Measurements from ENCODE around the gene MAMSTR. TPM values are rescaled to one million over a fixed set of nuclear protein-coding genes. Genes with fewer than 3 reads are reported as not detected.
"Not testable (repeated sequence)": the region's sequence is repeated elsewhere in the genome, so short reads cannot be mapped to it uniquely, and the experiment has no call there.

MAMSTR gene
- total and polyA plus RNA-seq, 2 donors (not counting 1 experiment from before 2014, with no cell fraction given): 0.84 to 0.99 TPM

DNA sequence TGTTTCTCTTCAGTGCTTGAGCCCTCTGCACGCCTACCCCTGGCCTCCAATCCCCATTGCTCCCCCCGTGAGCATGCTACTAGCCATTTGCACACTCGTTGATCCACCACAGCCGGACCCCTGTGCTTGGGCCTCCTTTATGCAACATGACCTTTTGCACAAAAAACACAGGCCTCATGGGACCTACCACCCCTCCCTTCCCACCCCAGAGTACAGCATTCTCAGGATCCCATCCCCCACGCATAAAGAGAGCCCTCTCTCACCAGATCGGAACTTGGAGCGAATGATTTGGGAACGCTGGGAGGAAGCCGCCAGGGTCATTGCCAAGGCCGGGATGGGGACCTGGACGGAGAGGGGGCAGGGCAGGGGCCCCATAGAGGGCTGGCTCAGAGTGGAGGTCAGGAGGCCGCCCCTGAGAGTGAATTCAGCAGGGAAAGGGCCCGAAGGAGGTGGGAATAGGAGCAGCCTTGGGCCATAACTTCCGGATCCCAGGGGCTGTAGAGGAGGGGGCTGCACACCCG is 754 bp downstream of the MAMSTR start:
- no peak overlapping the region for H2AFZ ChIP-seq (ENCODE audit: low read length)
- H3K36me3 ChIP-seq (ENCODE audit: control insufficient read depth, insufficient read depth, low read length): no peaks in the 10 kb centered on the region
- H3K4me3 ChIP-seq (replicated peaks in 1 of 4; ENCODE audit: control extremely low read depth in 1 of 4, insufficient read depth in 1 of 4, low read depth in 3 of 4, low read length in 4 of 4): no peak overlapping the region
- TF ChIP-seq, protein P1, sequence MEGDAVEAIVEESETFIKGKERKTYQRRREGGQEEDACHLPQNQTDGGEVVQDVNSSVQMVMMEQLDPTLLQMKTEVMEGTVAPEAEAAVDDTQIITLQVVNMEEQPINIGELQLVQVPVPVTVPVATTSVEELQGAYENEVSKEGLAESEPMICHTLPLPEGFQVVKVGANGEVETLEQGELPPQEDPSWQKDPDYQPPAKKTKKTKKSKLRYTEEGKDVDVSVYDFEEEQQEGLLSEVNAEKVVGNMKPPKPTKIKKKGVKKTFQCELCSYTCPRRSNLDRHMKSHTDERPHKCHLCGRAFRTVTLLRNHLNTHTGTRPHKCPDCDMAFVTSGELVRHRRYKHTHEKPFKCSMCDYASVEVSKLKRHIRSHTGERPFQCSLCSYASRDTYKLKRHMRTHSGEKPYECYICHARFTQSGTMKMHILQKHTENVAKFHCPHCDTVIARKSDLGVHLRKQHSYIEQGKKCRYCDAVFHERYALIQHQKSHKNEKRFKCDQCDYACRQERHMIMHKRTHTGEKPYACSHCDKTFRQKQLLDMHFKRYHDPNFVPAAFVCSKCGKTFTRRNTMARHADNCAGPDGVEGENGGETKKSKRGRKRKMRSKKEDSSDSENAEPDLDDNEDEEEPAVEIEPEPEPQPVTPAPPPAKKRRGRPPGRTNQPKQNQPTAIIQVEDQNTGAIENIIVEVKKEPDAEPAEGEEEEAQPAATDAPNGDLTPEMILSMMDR (conservative IDR thresholded peaks at IDR 0.05 in 1 of 2, IDR thresholded peaks at IDR 0.05 in 1 of 2; ENCODE audit: low read depth in 1 of 2, low read length in 2 of 2): no peak
- no peak for TF ChIP-seq EZH2 (IDR thresholded peaks at IDR 0.05; ENCODE audit: low read length, missing control alignments)
- no peak overlapping the region for H3K4me2 ChIP-seq (ENCODE audit: extremely low read depth, insufficient read depth, low read length)
- no peaks in the 10 kb centered on the region for H3K79me2 ChIP-seq (ENCODE audit: control insufficient read depth, insufficient read depth, low read length)
- peaks cover 6% of the 10 kb centered on the region for H3K4me1 ChIP-seq (ENCODE audit: control insufficient read depth, extremely low read depth, insufficient read depth, low read length)
- H3K27me3 ChIP-seq (ENCODE audit: control insufficient read depth, insufficient read depth, low read length): no peaks in the 10 kb centered on the region
- no peak for DNase-seq (ENCODE audit: low read depth in 2 of 2)
- no peaks in the 10 kb centered on the region for H4K20me1 ChIP-seq (ENCODE audit: control insufficient read depth, extremely low read depth, insufficient read depth, low read length)
- H3K27ac ChIP-seq (ENCODE audit: insufficient read depth, low read length): no peak overlapping the region
- no peak overlapping the region for H3K9ac ChIP-seq (ENCODE audit: insufficient read depth, low read length)
- H3K9me3 ChIP-seq (ENCODE audit: control insufficient read depth, insufficient read depth, low read depth, low read length): no peaks in the 10 kb centered on the region

DNA sequence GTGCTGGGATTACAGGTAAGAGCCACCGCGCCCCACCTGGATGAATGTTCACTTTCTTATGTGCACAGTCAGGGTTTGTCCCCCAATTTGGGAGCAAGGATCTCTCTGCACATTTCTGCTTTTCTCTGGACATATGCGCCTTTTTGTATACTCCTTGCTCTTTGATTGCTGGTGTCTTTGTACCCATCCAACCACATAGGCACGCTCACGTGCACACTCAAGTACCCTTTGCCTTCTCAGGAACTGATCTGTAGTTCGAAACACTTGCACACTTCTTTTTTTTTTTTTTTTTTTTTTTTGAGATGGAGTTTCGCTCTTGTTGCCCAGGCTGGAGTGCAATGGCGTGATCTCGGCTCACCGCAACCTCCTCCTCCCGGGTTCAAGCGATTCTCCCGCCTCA is 1.4 kb downstream of the MAMSTR start:
- H3K4me1 ChIP-seq (ENCODE audit: control insufficient read depth, extremely low read depth, insufficient read depth, low read length); H3K4me2 ChIP-seq (ENCODE audit: extremely low read depth, insufficient read depth, low read length); DNase-seq (ENCODE audit: low read depth in 2 of 2); H3K27me3 ChIP-seq (ENCODE audit: control insufficient read depth, insufficient read depth, low read length); H3K4me3 ChIP-seq (replicated peaks in 1 of 4; ENCODE audit: control extremely low read depth in 1 of 4, insufficient read depth in 1 of 4, low read depth in 3 of 4, low read length in 4 of 4); H3K36me3 ChIP-seq (ENCODE audit: control insufficient read depth, insufficient read depth, low read length); H2AFZ ChIP-seq (ENCODE audit: low read length); H3K9me3 ChIP-seq (ENCODE audit: control insufficient read depth, insufficient read depth, low read depth, low read length); H3K9ac ChIP-seq (ENCODE audit: insufficient read depth, low read length); H3K79me2 ChIP-seq (ENCODE audit: control insufficient read depth, insufficient read depth, low read length); H3K27ac ChIP-seq (ENCODE audit: insufficient read depth, low read length); H4K20me1 ChIP-seq (ENCODE audit: control insufficient read depth, extremely low read depth, insufficient read depth, low read length): not testable (repeated sequence)

DNA sequence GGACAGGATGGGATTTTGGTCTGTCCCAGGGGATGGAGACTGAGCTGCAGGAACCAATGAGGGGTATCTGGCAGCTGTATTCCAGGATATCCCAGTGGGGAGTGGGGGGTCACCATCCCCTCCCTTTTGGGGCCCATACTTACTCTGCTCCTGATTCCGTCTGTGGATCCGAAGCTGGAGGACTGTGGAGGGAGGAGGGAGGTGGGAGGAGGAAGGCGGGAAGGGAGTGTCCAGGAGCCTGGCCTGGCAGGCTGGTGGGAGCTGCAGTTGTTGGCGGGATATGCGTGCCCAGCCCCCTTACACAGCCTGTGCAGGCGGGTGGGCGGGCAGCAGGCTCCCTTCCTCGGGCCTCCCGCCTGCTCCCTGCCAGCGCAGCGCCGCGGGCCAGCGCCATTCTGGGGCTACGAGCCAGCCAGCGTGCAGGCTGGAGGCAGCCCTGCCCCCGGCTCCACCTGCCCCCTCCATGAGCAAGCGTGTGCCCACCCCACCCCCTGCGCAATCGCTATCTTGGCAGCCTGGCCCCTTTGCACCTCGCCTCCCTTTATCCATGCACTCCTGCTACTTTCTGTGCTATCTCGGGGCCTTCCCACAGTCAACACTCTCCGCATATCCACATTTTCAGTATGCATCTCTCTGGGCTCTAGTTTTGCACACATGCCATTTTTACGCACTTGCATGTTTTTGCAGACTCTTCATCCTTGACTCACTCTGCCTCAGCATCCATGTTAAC is 2.8 kb downstream of the MAMSTR start:
- Histone ChIP-seq H3K4me2 (ENCODE audit: extremely low read depth, insufficient read depth, low read length) (peak overlapping the region; percentile 66), H3K27ac (ENCODE audit: insufficient read depth, low read length) (no peak overlapping the region), H3K9ac (ENCODE audit: insufficient read depth, low read length) (no peak overlapping the region), H3K36me3 (ENCODE audit: control insufficient read depth, insufficient read depth, low read length) (no peaks in the 10 kb centered on the region), H3K4me1 (ENCODE audit: control insufficient read depth, extremely low read depth, insufficient read depth, low read length) (peaks cover 11% of the 10 kb centered on the region), H3K79me2 (ENCODE audit: control insufficient read depth, insufficient read depth, low read length) (no peaks in the 10 kb centered on the region), H2AFZ (ENCODE audit: low read length) (peak overlapping the region; percentile 82), H3K27me3 (ENCODE audit: control insufficient read depth, insufficient read depth, low read length) (no peaks in the 10 kb centered on the region), H3K4me3 (replicated peaks in 1 of 4; ENCODE audit: control extremely low read depth in 1 of 4, insufficient read depth in 1 of 4, low read depth in 3 of 4, low read length in 4 of 4) (peak overlapping the region in 3 of 4 experiments; percentile 29 to 55 (median 33)), H3K9me3 (ENCODE audit: control insufficient read depth, insufficient read depth, low read depth, low read length) (no peaks in the 10 kb centered on the region), H4K20me1 (ENCODE audit: control insufficient read depth, extremely low read depth, insufficient read depth, low read length) (no peaks in the 10 kb centered on the region)
- DNase-seq (ENCODE audit: low read depth in 2 of 2): peak; percentile 54 to 58
- no peak for TF ChIP-seq EZH2 (IDR thresholded peaks at IDR 0.05; ENCODE audit: low read length, missing control alignments)
- TF ChIP-seq, protein P1 (conservative IDR thresholded peaks at IDR 0.05 in 1 of 2, IDR thresholded peaks at IDR 0.05 in 1 of 2; ENCODE audit: low read depth in 1 of 2, low read length in 2 of 2): no peak

Measured in fibroblast of lung (primary cell).